SK-N-SH (cell line): ENCODE data around the gene IGSF11.

ENCODE experiments used
- EP300 ChIP-seq, 2 experiments: IDR thresholded peaks; 2 replicates each; pipeline versions ENCODE4 v1.4.0 to v1.6.1; 2012; ENCODE audit warnings: borderline replicate concordance in 1 of 2, low read depth in 1 of 2, low read length in 1 of 2
- EZH2phosphoT487 ChIP-seq: fragments of 200-600 bp; sonication (generic); IDR thresholded peaks from 2 replicates; pipeline ENCODE4 v1.6.1; 2017; ENCODE audit warnings: low read depth, mixed run types, mild to moderate bottlenecking, antibody characterized with exemption, moderate library complexity, borderline replicate concordance
- GATA2 ChIP-seq: sonication (generic); formaldehyde crosslinking; IDR thresholded peaks from 2 replicates; pipeline ENCODE4 v1.5.0; 2020; ENCODE audit warnings: mild to moderate bottlenecking, missing genetic modification reagents
- TF ChIP-seq, protein P1 (sequence below): IDR thresholded peaks from 2 replicates; pipeline ENCODE4 v1.6.1; 2012; ENCODE audit warnings: mild to moderate bottlenecking, low read depth, low read length, moderate library complexity
- TF ChIP-seq, protein P2 (sequence below): fragments of 200-600 bp; sonication (generic); IDR thresholded peaks from 2 replicates; pipeline ENCODE4 v1.6.1; 2017; ENCODE audit warnings: antibody characterized with exemption, mild to moderate bottlenecking, moderate library complexity
- TF ChIP-seq, protein P3 (sequence below): IDR thresholded peaks from 2 replicates; pipeline ENCODE4; 2012

DNA sequence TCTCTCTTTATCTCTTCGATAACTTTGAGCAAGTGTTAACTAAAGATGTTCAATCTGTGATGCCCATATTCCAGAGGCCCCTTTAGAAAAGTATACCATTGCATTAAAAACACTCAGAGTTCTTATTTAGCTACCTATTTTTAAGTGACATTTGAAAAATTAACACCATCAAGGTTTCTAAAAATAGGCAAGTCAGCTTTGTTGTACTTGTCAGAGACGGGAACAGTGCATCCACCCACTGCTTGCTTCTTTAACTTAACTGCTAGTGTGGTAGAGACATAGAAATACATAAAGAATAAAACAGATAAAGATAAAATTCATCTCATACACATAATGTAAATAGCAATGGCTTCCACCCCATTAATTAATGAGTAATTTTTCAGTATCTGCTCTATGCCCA is 66.0 kb downstream of the IGSF11 start:
- TF ChIP-seq, protein P1, sequence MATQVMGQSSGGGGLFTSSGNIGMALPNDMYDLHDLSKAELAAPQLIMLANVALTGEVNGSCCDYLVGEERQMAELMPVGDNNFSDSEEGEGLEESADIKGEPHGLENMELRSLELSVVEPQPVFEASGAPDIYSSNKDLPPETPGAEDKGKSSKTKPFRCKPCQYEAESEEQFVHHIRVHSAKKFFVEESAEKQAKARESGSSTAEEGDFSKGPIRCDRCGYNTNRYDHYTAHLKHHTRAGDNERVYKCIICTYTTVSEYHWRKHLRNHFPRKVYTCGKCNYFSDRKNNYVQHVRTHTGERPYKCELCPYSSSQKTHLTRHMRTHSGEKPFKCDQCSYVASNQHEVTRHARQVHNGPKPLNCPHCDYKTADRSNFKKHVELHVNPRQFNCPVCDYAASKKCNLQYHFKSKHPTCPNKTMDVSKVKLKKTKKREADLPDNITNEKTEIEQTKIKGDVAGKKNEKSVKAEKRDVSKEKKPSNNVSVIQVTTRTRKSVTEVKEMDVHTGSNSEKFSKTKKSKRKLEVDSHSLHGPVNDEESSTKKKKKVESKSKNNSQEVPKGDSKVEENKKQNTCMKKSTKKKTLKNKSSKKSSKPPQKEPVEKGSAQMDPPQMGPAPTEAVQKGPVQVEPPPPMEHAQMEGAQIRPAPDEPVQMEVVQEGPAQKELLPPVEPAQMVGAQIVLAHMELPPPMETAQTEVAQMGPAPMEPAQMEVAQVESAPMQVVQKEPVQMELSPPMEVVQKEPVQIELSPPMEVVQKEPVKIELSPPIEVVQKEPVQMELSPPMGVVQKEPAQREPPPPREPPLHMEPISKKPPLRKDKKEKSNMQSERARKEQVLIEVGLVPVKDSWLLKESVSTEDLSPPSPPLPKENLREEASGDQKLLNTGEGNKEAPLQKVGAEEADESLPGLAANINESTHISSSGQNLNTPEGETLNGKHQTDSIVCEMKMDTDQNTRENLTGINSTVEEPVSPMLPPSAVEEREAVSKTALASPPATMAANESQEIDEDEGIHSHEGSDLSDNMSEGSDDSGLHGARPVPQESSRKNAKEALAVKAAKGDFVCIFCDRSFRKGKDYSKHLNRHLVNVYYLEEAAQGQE: no peak
- TF ChIP-seq, protein P2, sequence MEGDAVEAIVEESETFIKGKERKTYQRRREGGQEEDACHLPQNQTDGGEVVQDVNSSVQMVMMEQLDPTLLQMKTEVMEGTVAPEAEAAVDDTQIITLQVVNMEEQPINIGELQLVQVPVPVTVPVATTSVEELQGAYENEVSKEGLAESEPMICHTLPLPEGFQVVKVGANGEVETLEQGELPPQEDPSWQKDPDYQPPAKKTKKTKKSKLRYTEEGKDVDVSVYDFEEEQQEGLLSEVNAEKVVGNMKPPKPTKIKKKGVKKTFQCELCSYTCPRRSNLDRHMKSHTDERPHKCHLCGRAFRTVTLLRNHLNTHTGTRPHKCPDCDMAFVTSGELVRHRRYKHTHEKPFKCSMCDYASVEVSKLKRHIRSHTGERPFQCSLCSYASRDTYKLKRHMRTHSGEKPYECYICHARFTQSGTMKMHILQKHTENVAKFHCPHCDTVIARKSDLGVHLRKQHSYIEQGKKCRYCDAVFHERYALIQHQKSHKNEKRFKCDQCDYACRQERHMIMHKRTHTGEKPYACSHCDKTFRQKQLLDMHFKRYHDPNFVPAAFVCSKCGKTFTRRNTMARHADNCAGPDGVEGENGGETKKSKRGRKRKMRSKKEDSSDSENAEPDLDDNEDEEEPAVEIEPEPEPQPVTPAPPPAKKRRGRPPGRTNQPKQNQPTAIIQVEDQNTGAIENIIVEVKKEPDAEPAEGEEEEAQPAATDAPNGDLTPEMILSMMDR: no peak
- no peak for TF ChIP-seq GATA2 (CRISPR knock-in tag)
- TF ChIP-seq, protein P3, sequence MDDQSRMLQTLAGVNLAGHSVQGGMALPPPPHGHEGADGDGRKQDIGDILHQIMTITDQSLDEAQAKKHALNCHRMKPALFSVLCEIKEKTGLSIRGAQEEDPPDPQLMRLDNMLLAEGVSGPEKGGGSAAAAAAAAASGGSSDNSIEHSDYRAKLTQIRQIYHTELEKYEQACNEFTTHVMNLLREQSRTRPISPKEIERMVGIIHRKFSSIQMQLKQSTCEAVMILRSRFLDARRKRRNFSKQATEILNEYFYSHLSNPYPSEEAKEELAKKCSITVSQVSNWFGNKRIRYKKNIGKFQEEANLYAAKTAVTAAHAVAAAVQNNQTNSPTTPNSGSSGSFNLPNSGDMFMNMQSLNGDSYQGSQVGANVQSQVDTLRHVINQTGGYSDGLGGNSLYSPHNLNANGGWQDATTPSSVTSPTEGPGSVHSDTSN: no peak
- no peak for TF ChIP-seq EZH2phosphoT487
- TF ChIP-seq EP300 (IDR thresholded peaks at IDR 0.05; ENCODE audit: borderline replicate concordance in 1 of 2, low read depth in 1 of 2, low read length in 1 of 2): no peak
